ENCODE data around the gene TBPL2. TPM values are rescaled to one million over a fixed set of nuclear protein-coding genes. Genes with fewer than 3 reads are reported as not detected.

The TBPL2 gene
- total RNA-seq, 1 donor from 2014 or later = not detected

- H3K4me1 ChIP-seq = no peaks in the 10 kb centered on the region
These were observed 51.1 kb downstream of the TBPL2 start for GRCh38 chr14:55389330-55389729.

GRCh38 chr14:55388160-55388559, 52.3 kb downstream of the TBPL2 start:
- Histone ChIP-seq H3K4me3 (no peak overlapping the region), H3K36me3 (peaks cover 72% of the 10 kb centered on the region)

More at GRCh38 chr14:55389330-55389729, 51.1 kb downstream of the TBPL2 start:
- Histone ChIP-seq H3K27me3 (ENCODE audit: low read depth) (no peaks in the 10 kb centered on the region), H3K4me3 (no peak overlapping the region), H3K9me3 (no peaks in the 10 kb centered on the region), H3K27ac (no peak overlapping the region), H3K36me3 (peaks cover 68% of the 10 kb centered on the region)
- no peak for ATAC-seq
- TF ChIP-seq CTCF (IDR thresholded peaks at IDR 0.05) = no peak
- intact Hi-C loops (cut with DNase I) = no loop called here
- DNase-seq = no peak

GRCh38 chr14:55387121-55387520, 53.3 kb downstream of the TBPL2 start:
- no peak for TF ChIP-seq CTCF (IDR thresholded peaks at IDR 0.05)
- no peaks in the 10 kb centered on the region for H3K4me1 ChIP-seq
- DNase-seq = no peak
- H3K27me3 ChIP-seq (ENCODE audit: low read depth) = no peaks in the 10 kb centered on the region
- no peaks in the 10 kb centered on the region for H3K9me3 ChIP-seq
- no peak overlapping the region for H3K4me3 ChIP-seq
- no peak overlapping the region for H3K27ac ChIP-seq
- H3K36me3 ChIP-seq = peaks cover 81% of the 10 kb centered on the region
- ATAC-seq = no peak
- intact Hi-C loops (cut with DNase I) = no loop called here

More at GRCh38 chr14:55388160-55388559, 52.3 kb downstream of the TBPL2 start:
- no peaks in the 10 kb centered on the region for H3K9me3 ChIP-seq
- no peaks in the 10 kb centered on the region for H3K27me3 ChIP-seq (ENCODE audit: low read depth)
- intact Hi-C loops (cut with DNase I) = no loop called here
- no peak for TF ChIP-seq CTCF (IDR thresholded peaks at IDR 0.05)
- no peaks in the 10 kb centered on the region for H3K4me1 ChIP-seq
- H3K27ac ChIP-seq = no peak overlapping the region
- DNase-seq (no peak), ATAC-seq (no peak)

GRCh38 chr14:55386037-55386808, 54.2 kb downstream of the TBPL2 start:
- Histone ChIP-seq H3K36me3 (peaks cover 86% of the 10 kb centered on the region), H3K27me3 (ENCODE audit: low read depth) (no peaks in the 10 kb centered on the region), H3K9me3 (no peaks in the 10 kb centered on the region), H3K4me1 (no peaks in the 10 kb centered on the region), H3K4me3 (no peak overlapping the region), H3K27ac (peak overlapping the region; percentile 21)
- no peak for TF ChIP-seq CTCF (IDR thresholded peaks at IDR 0.05)
- intact Hi-C loops (cut with DNase I) = no loop called here
- DNase-seq (no peak), ATAC-seq (peak in 1 of 2 donors; percentile 52)

- no peaks in the 10 kb centered on the region for H3K4me1 ChIP-seq
- H3K4me3 ChIP-seq = no peak overlapping the region
- DNase-seq (no peak), ATAC-seq (no peak)
- H3K36me3 ChIP-seq = peaks cover 94% of the 10 kb centered on the region
- H3K27ac ChIP-seq = no peak overlapping the region
- no peaks in the 10 kb centered on the region for H3K27me3 ChIP-seq (ENCODE audit: low read depth)
- TF ChIP-seq CTCF (IDR thresholded peaks at IDR 0.05) = no peak
- intact Hi-C loops (cut with DNase I) = no loop called here
- H3K9me3 ChIP-seq = no peaks in the 10 kb centered on the region
These were observed 55.9 kb downstream of the TBPL2 start for GRCh38 chr14:55384536-55384935.
